Smooth muscle cell (in vitro differentiated cells): Measurements from ENCODE around the gene PLAA. TPM values are rescaled to one million over a fixed set of nuclear protein-coding genes. Genes with fewer than 3 reads are reported as not detected.
"Not testable (repeated sequence)": the region's sequence is repeated elsewhere in the genome, so short reads cannot be mapped to it uniquely, and the experiment has no call there.

ENCODE experiments used
- DNase-seq: peaks from one replicate; lab custom pipeline; 2025; ENCODE audit not compliant: unreplicated experiment; lab: John Stamatoyannopoulos, UW
- H2AFZ ChIP-seq: fragments of 200-600 bp; sonication (generic); 2 replicates; pipeline ENCODE4 v1.6.0; 2016; ENCODE audit warnings: antibody characterized with exemption, low read depth, mild to moderate bottlenecking
- H3F3A ChIP-seq: fragments of 200-600 bp; sonication (generic); 2 replicates; pipeline ENCODE4 v1.6.0; 2017; ENCODE audit warnings: antibody characterized with exemption, low read depth
- H3K27ac ChIP-seq: fragments of 200-600 bp; sonication (generic); 2 replicates; pipeline ENCODE4 v1.5.1; 2016; ENCODE audit warnings: low read depth, mild to moderate bottlenecking
- H3K27me3 ChIP-seq: fragments of 200-600 bp; sonication (generic); 2 replicates; pipeline ENCODE4 v1.6.1; 2016; ENCODE audit warnings: low read depth, mild to moderate bottlenecking
- H3K36me3 ChIP-seq: fragments of 200-600 bp; sonication (generic); 2 replicates; pipeline ENCODE4 v1.5.1; 2016; ENCODE audit warnings: low read depth
- H3K4me1 ChIP-seq: fragments of 200-600 bp; sonication (generic); 2 replicates; pipeline ENCODE4 v1.5.1; 2016; ENCODE audit warnings: low read depth
- H3K4me2 ChIP-seq: fragments of 200-600 bp; sonication (generic); 2 replicates; pipeline ENCODE4 v1.6.0; 2016; ENCODE audit warnings: mild to moderate bottlenecking
- H3K4me3 ChIP-seq: fragments of 200-600 bp; sonication (generic); 2 replicates; pipeline ENCODE4 v1.5.1; 2016; ENCODE audit warnings: mild to moderate bottlenecking
- H3K79me2 ChIP-seq: fragments of 200-600 bp; sonication (generic); 2 replicates; pipeline ENCODE4 v1.6.0; 2016; ENCODE audit warnings: low read depth, mild to moderate bottlenecking
- H3K9ac ChIP-seq: fragments of 200-600 bp; sonication (generic); 2 replicates; pipeline ENCODE4 v1.6.0; 2016; ENCODE audit warnings: low read depth
- H3K9me3 ChIP-seq: fragments of 200-600 bp; sonication (generic); replicated peaks from 2 replicates; pipeline ENCODE4 v1.5.1; 2016; ENCODE audit warnings: low read depth
- H4K20me1 ChIP-seq: fragments of 200-600 bp; sonication (generic); 2 replicates; pipeline ENCODE4 v1.6.0; 2016; ENCODE audit warnings: low read depth
- WGBS: methylation state at CpG from one replicate; pipeline ENCODE4 v1.1.7; 2016; ENCODE audit warnings: low lambda C conversion rate; 5-methylcytosine and 5-hydroxymethylcytosine counted together
- polyA plus RNA-seq: library from polyadenylated mRNA; unstranded; fragments of >200 nt; fragmentation: Nextera tagmentation; extraction: Ambion mirVana; gene quantifications from 2 replicates; pipeline ENCODE4 v1.2.1, GENCODE V29; 2016
- total RNA-seq: library from RNA; depleted of rRNA; stranded (reverse); fragments of >200 nt; gene quantifications from 2 replicates; pipeline ENCODE4 v1.2.3, GENCODE V29; 2014
- TF ChIP-seq, protein P1 (sequence below): fragments of 200-600 bp; sonication (generic); IDR thresholded peaks from 2 replicates; pipeline ENCODE4 v1.5.1; 2017; ENCODE audit warnings: borderline replicate concordance, mild to moderate bottlenecking, antibody characterized with exemption; ENCODE audit not compliant: insufficient read depth, poor library complexity, severe bottlenecking

The PLAA gene
- total and polyA plus RNA-seq, 2 experiments from 2014 or later, result 30.3 to 32.3 TPM

DNA sequence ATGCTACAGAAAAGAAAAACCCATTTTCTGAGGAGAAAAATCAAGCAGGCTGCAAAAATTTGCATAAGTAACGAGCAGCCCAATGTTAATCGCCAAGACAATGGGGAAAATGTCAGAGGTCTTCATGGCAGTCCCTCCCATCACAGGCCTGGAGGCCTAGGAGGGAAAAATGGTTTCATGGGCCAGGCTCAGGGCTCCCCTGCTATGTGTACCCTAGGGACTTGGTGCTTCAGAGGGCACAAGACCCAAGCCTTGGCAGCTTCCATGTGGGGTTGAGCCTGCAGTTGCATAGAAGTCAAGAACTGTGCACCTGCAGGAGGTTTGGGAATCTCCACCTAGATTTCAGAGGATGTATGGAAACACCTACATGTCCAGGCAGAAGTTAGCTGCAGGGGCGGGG, 64.9 kb downstream of the PLAA start:
- Histone ChIP-seq H3K79me2 (peaks cover 24% of the 10 kb centered on the region), H3K9me3 (no peaks in the 10 kb centered on the region), H3K36me3 (peaks cover 10% of the 10 kb centered on the region), H3K4me3 (no peak overlapping the region), H4K20me1 (peaks cover 10% of the 10 kb centered on the region), H3K27me3 (no peaks in the 10 kb centered on the region), H3K9ac (no peak overlapping the region), H3K4me1 (no peaks in the 10 kb centered on the region), H3K27ac (no peak overlapping the region), H3K4me2 (no peak overlapping the region), H3F3A (no peaks in the 10 kb centered on the region), H2AFZ (no peak overlapping the region)
- 97% methylated on average over 3 of the region's 3 CpGs for WGBS
- TF ChIP-seq, protein P1, sequence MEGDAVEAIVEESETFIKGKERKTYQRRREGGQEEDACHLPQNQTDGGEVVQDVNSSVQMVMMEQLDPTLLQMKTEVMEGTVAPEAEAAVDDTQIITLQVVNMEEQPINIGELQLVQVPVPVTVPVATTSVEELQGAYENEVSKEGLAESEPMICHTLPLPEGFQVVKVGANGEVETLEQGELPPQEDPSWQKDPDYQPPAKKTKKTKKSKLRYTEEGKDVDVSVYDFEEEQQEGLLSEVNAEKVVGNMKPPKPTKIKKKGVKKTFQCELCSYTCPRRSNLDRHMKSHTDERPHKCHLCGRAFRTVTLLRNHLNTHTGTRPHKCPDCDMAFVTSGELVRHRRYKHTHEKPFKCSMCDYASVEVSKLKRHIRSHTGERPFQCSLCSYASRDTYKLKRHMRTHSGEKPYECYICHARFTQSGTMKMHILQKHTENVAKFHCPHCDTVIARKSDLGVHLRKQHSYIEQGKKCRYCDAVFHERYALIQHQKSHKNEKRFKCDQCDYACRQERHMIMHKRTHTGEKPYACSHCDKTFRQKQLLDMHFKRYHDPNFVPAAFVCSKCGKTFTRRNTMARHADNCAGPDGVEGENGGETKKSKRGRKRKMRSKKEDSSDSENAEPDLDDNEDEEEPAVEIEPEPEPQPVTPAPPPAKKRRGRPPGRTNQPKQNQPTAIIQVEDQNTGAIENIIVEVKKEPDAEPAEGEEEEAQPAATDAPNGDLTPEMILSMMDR, result no peak
- no peak for DNase-seq

- WGBS, result 97% methylated on average over 4 of the region's 4 CpGs
- H3K4me3 ChIP-seq, result no peak overlapping the region
- H2AFZ ChIP-seq, result no peak overlapping the region
- no peaks in the 10 kb centered on the region for H3F3A ChIP-seq
- no peak overlapping the region for H3K4me2 ChIP-seq
- no peak overlapping the region for H3K9ac ChIP-seq
- H3K9me3 ChIP-seq, result no peaks in the 10 kb centered on the region
- no peaks in the 10 kb centered on the region for H3K4me1 ChIP-seq
- H3K27me3 ChIP-seq, result no peaks in the 10 kb centered on the region
- no peak overlapping the region for H3K27ac ChIP-seq
- H4K20me1 ChIP-seq, result no peaks in the 10 kb centered on the region
- DNase-seq, result no peak
- H3K79me2 ChIP-seq, result peaks cover 5% of the 10 kb centered on the region
- TF ChIP-seq, protein P1, result no peak
- H3K36me3 ChIP-seq, result peaks cover 10% of the 10 kb centered on the region
Measured at GRCh38 chr9:26880262-26880661, 66.8 kb downstream of the PLAA start.

DNA sequence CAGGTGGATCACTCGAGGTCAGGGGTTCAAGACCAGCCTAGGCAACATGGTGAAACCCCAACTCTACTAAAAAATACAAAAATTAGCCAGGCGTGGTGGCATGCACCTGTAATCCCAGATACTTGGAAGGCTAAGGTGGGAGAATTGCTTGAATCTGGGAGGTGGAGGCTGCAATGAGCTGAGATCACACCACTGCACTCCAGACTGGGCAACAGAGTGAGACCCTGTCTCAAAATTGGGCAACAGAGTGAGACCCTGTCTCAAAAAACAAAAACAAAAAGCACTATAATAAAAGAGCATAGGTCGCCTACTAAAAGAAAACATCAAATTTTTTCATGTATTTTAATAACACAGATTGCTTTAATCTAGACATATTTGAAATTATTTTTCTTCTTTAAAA, 71.9 kb downstream of the PLAA start:
- H3K79me2 ChIP-seq, H3K9me3 ChIP-seq, H2AFZ ChIP-seq, H4K20me1 ChIP-seq, H3K9ac ChIP-seq, H3K27ac ChIP-seq, DNase-seq, H3K4me3 ChIP-seq, H3K4me2 ChIP-seq, H3F3A ChIP-seq, H3K4me1 ChIP-seq, H3K27me3 ChIP-seq, H3K36me3 ChIP-seq: not testable (repeated sequence)
- WGBS, result 98% methylated on average over 3 of the region's 3 CpGs

DNA sequence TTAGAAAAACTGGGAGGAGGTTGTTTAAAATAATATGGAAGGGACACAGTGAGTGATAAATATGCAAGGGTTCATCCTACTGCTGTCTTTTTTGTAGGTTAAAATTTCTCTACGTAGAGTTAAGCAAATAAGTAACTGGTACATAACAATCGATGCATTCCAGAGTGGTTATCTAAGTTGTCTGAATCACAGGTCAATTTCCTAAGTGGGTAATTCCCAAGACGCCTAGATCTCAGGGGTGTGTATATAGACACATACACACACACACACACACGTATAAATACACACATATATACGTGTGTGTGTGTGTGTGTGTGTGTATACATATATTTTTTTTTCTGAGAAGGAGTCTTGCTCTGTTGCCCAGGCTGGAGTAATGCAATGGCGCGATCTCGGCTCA, 76.8 kb downstream of the PLAA start:
- Histone ChIP-seq H4K20me1 (no peaks in the 10 kb centered on the region), H3K9ac (no peak overlapping the region), H3K4me3 (no peak overlapping the region), H3K9me3 (no peaks in the 10 kb centered on the region), H3K27me3 (no peaks in the 10 kb centered on the region), H3F3A (no peaks in the 10 kb centered on the region), H3K4me2 (no peak overlapping the region), H3K27ac (no peak overlapping the region), H3K79me2 (no peaks in the 10 kb centered on the region), H3K36me3 (no peaks in the 10 kb centered on the region), H3K4me1 (no peaks in the 10 kb centered on the region), H2AFZ (no peak overlapping the region)
- WGBS, result 85% methylated on average over 8 of the region's 8 CpGs
- TF ChIP-seq, protein P1, result no peak
- DNase-seq, result no peak
